Heart right ventricle (tissue), 16 donors: ENCODE results near the gene DSN1. TPM values are rescaled to one million over a fixed set of nuclear protein-coding genes. Genes with fewer than 3 reads are reported as not detected.

Source experiments
- ATAC-seq, 8 donors: fragments of 200-7000 bp; cut with Tn5 transposase; one replicate each; pipeline ENCODE4 v1.9.1; 2020; ENCODE audit warnings: mild to moderate bottlenecking in 8 of 8, moderate library complexity in 8 of 8, moderate number of reproducible peaks in 1 of 8
- DNase-seq, 2 donors: peaks; one replicate each; pipeline ENCODE4 v3.0.0-alpha.2; 2020
- H3K27ac ChIP-seq, 10 donors: fragments of 200-600 bp; sonication (generic) in 2 of 10; one replicate each; pipeline versions ENCODE4 v1.5.0 to v1.8.0; 2020 to 2022; ENCODE audit warnings: mild to moderate bottlenecking in 3 of 10
- H3K27me3 ChIP-seq, 7 donors: fragments of 200-600 bp; one replicate each; pipeline ENCODE4 v1.8.0; 2021 to 2022; ENCODE audit warnings: mild to moderate bottlenecking in 2 of 7
- H3K36me3 ChIP-seq, 9 donors: fragments of 200-600 bp; sonication (generic) in 1 of 9; one replicate each; pipeline versions ENCODE4 v1.5.0 to v1.8.0; 2020 to 2022; ENCODE audit warnings: mild to moderate bottlenecking in 2 of 9
- H3K4me1 ChIP-seq, 9 donors: fragments of 200-600 bp; sonication (generic) in 1 of 9; one replicate each; pipeline versions ENCODE4 v1.5.0 to v1.8.0; 2020 to 2022; ENCODE audit warnings: mild to moderate bottlenecking in 4 of 9
- H3K4me3 ChIP-seq, 10 donors: fragments of 200-600 bp; sonication (generic) in 2 of 10; one replicate each; pipeline versions ENCODE4 v1.5.0 to v1.8.0; 2020 to 2022; ENCODE audit warnings: mild to moderate bottlenecking in 7 of 10, moderate library complexity in 2 of 10
- H3K9me3 ChIP-seq, 11 donors: fragments of 200-600 bp in 10 of 11; sonication (generic) in 2 of 11; one replicate each; pipeline versions ENCODE4 v1.5.0 to v1.8.0; 2013 to 2022; ENCODE audit warnings: mild to moderate bottlenecking in 2 of 11, control low read depth in 1 of 11, moderate library complexity in 1 of 11
- WGBS, 2 donors: extraction: QIAGEN DNeasy Blood & Tissue Kit; methylation state at CpG; one replicate each; pipeline ENCODE4 v1.1.7; 2013; ENCODE audit warnings: inconsistent platforms in 1 of 2; 5-methylcytosine and 5-hydroxymethylcytosine counted together
- intact Hi-C, 10 donors: fragments of 100-400 bp; cut with DNase I; formaldehyde crosslinking; loops; one replicate each; pipeline versions ENCODE4 v1.11.1 to v1.14.2; 2022
- long read RNA-seq, 3 donors: library from polyadenylated mRNA; unstranded; transcript quantifications; one replicate each; pipeline ENCODE4 v2.0.0, GENCODE V29; 2020 to 2021
- polyA plus RNA-seq, 2 donors: library from polyadenylated mRNA; stranded (reverse); fragments of 200-250 nt; gene quantifications; one replicate each; pipeline ENCODE4 v1.2.3, GENCODE V29; 2013
- total RNA-seq, 10 donors: library from RNA; stranded (reverse); fragmentation: NEBNext Ultra II Directional in 3 of 10; extraction: Animal tissue kit (Norgen Biotek cat#: 25700) in 3 of 10; gene quantifications; one replicate each; pipeline versions ENCODE4 v1.2.1 to v1.2.4, GENCODE V29; 2021 to 2023
- TF ChIP-seq, protein P1 (sequence below), 9 donors: fragments of 200-600 bp; sonication (generic) in 2 of 9; IDR thresholded peaks; one replicate each; pipeline versions ENCODE4 v1.5.0 to v1.8.0; 2021 to 2022; ENCODE audit warnings: antibody characterized with exemption in 9 of 9, mild to moderate bottlenecking in 5 of 9, moderate library complexity in 1 of 9
- donor health status: Arrhythmogenic right ventricular cardiomyopathy.
- donor health status: ischemic (EF 13 %, LVEDD 7.1; RV severe dilation, severe dysfunction).
- donor health status: healthy with polysubstance abuse.
- donor health status: DM: no; HTN: yes; CAD: no.
- donor health status: DM: no; HTN: no; CAD: no.
- donor health status: ischemic (EF 25% LVEDD 6.9; RV normal size, moderate dysfunction).
- donor health status: ischemic (EF 25% LVEDD 5.7; RV mildly dilated, moderate dysfunction).
- donor health status: healthy.
- donor health status: DM: yes; HTN: yes; CAD: no.
- donor health status: Ischemic cardiomyopathy.
- donor health status: ischemic (EF 35%, LVEDD 5.7; RV mildly dilated, moderate dysfunction).
- donor health status: nonischemic (EF 11% LVEDD 7.7; RV severe dilation, severe dysfunction).
- donor health status: DM: yes; HTN: yes; CAD: no.
- donor health status: PGD.
- donor health status: ischemic (EF 29% LVEDD 5.4; RV normal size, mild dysfunction).
- donor health status: nonischemic (EF 23%, LVEDD 6.1; RV moderate dilation, normal function).

The DSN1 gene, protein sequence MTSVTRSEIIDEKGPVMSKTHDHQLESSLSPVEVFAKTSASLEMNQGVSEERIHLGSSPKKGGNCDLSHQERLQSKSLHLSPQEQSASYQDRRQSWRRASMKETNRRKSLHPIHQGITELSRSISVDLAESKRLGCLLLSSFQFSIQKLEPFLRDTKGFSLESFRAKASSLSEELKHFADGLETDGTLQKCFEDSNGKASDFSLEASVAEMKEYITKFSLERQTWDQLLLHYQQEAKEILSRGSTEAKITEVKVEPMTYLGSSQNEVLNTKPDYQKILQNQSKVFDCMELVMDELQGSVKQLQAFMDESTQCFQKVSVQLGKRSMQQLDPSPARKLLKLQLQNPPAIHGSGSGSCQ
- total RNA-seq (1 to 10 TPM; 3.2 to 6.0 (median 4.9) TPM), polyA plus RNA-seq (1 to 10 TPM; 4.7 to 5.8 TPM)
- long read RNA-seq, donor 1, transcript DSN1-203 (11 exons, 2,233 nt): major isoform, 5 of 11 reads
- long read RNA-seq, donor 1, partial matches to known transcripts: 0 of 11 reads
- long read RNA-seq, donor 1, other reads (novel, unspliced or antisense): 1 of 11 reads
- long read RNA-seq, donor 2, transcript DSN1-207 (10 exons, 2,129 nt): major isoform, 5 of 10 reads
- long read RNA-seq, donor 2, partial matches to known transcripts: 1 of 10 reads
- long read RNA-seq, donor 2, other reads (novel, unspliced or antisense): 2 of 10 reads
- long read RNA-seq, donor 3, transcript DSN1-207 (10 exons, 2,129 nt): minor isoform, 5 of 22 reads
- long read RNA-seq, donor 3, transcript DSN1-203 (11 exons, 2,233 nt): major isoform, 12 of 22 reads
- long read RNA-seq, donor 3, partial matches to known transcripts: 2 of 22 reads
- long read RNA-seq, donor 3, other reads (novel, unspliced or antisense): 2 of 22 reads

DNA sequence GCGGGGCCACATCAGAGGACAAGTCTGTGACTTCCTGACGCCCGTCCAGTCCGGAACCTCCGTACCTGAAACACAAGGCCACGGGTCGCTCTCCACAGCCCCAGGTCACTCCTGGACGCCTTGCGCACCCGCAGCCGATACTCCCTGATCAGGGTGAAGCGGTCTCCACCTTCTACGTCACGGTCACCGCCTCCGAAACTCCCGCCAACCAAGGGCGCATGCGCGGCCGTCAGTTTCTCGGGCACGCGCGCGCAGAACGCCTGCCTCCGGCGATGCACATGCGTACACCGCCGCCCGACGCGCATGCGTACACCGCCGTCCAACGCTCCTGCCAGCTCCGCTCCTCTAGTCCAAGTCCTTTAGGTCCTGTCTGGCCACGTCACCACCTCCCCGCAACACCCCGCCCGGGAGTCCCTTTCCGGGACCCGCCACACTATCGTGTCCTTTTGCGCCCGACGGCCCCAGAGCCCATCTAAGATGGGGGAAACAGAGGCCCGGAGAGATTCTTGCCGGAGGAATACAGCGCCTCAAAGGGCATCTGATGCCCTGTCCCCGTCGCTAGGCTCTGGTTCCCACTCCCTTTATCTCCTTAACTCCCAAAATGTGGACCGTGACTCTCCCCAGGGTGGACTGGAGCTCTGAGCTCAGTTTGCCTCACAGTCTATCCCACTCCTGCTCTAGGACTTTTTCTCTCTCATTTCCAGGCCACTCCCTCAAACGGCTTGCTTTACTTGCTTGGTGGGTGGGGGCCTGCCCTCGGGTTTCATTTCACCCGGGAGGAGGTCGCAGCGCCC, at the start of gene DSN1:
DSN1 (minus strand) TSS at position 167 of the 794 bp plus-strand sequence. CDS start 2,305 bp downstream, outside the sequence.
- 0% methylated on average over 61 of the region's 61 CpGs for WGBS, 2 donors
- TF ChIP-seq, protein P1, sequence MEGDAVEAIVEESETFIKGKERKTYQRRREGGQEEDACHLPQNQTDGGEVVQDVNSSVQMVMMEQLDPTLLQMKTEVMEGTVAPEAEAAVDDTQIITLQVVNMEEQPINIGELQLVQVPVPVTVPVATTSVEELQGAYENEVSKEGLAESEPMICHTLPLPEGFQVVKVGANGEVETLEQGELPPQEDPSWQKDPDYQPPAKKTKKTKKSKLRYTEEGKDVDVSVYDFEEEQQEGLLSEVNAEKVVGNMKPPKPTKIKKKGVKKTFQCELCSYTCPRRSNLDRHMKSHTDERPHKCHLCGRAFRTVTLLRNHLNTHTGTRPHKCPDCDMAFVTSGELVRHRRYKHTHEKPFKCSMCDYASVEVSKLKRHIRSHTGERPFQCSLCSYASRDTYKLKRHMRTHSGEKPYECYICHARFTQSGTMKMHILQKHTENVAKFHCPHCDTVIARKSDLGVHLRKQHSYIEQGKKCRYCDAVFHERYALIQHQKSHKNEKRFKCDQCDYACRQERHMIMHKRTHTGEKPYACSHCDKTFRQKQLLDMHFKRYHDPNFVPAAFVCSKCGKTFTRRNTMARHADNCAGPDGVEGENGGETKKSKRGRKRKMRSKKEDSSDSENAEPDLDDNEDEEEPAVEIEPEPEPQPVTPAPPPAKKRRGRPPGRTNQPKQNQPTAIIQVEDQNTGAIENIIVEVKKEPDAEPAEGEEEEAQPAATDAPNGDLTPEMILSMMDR (IDR thresholded peaks at IDR 0.05): peak in 1 of 9 donors; percentile 79
- H3K27ac ChIP-seq: peak within 1 kb of the TSS; percentile 89 to 99 (median 94)
- peak; percentile 96 to 99 (median 97) for ATAC-seq
- intact Hi-C loops: loop anchor here in 7 of 10 donors (2.0 to 10.0 kb wide), 3 partner anchors 89 to 166 kb away; partner anchors contain the start of gene RAB5IF (in 1 of the 7)
- H3K4me3 ChIP-seq: peak within 1 kb of the TSS; percentile 49 to 85 (median 78)
- peak; percentile 98 to 100 for DNase-seq
- H3K36me3 ChIP-seq: peaks cover 0 to 9% (median 0%) of the 10 kb centered on the region in 9 donors
- H3K9me3 ChIP-seq: no peaks in the 10 kb centered on the region
- H3K4me1 ChIP-seq: peaks cover 0 to 39% (median 25%) of the 10 kb centered on the region in 9 donors
- no peaks in the 10 kb centered on the region for H3K27me3 ChIP-seq

DNA sequence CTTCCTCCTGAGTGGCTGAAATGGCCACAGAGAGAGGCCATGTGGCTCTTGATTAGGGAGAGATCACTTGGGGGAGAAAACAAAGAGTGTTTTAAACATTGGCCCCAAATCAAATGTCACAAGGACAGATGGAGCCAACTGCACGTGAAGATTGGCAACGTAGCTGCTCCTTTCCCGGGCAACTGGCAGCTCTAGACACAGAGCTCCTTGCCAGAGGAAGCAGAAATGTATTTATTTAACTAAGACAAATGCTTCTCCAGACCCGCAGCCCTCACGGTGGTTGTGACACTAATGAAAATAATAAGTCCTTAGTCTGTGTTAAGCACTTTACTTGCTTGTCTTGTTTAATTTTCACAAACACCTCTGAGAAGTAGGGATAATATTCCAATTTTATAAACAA, 49.6 kb upstream of the DSN1 start:
- Histone ChIP-seq H3K4me3 (no peak overlapping the region), H3K36me3 (peaks cover 0 to 86% (median 19%) of the 10 kb centered on the region in 9 donors), H3K4me1 (peaks cover 0 to 60% (median 37%) of the 10 kb centered on the region in 9 donors), H3K27ac (peak overlapping the region in 5 of 10 donors; percentile 4 to 60 (median 22)), H3K9me3 (no peaks in the 10 kb centered on the region), H3K27me3 (no peaks in the 10 kb centered on the region)
- TF ChIP-seq, protein P1 (IDR thresholded peaks at IDR 0.05): no peak
- ATAC-seq (no peak), DNase-seq (no peak)
- 28 to 30% methylated on average over 5 of the region's 5 CpGs for WGBS, 2 donors
- intact Hi-C loops: loop anchor here in 1 of 10 donors (5.0 kb wide), 1 partner anchor 39 kb away; a partner anchor contains a TSS

DNA sequence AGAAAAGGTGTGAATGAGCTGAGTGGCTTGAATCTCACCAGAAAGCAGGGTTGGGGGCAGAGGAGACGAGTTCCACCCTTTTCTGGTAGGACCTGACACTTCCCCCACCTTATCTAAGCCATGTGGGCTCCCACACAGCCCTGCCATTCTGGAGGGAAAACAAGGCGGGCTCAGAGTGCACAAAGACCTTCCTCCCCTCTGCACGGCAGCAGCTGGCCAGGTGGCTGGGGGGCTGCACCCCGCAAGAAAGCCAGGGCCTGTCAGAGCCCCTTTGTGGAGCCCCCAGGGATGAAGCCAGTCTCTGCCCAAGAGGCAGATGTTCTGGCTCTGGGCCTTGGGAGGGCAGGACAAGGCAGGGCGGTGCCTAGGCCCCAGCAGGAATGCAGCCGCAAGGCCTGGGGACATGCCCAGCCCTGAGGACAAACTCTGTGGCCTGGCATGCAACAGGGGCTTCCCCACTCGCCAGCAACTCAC, 48.4 kb upstream of the DSN1 start:
- TF ChIP-seq, protein P1 (IDR thresholded peaks at IDR 0.05): no peak
- DNase-seq (no peak), ATAC-seq (peak; percentile 45 to 83 (median 70))
- Histone ChIP-seq H3K4me1 (peaks cover 0 to 49% (median 29%) of the 10 kb centered on the region in 9 donors), H3K27ac (peak overlapping the region in 5 of 10 donors; percentile 4 to 60 (median 28)), H3K36me3 (peaks cover 0 to 86% (median 19%) of the 10 kb centered on the region in 9 donors), H3K27me3 (no peaks in the 10 kb centered on the region), H3K9me3 (no peaks in the 10 kb centered on the region), H3K4me3 (no peak overlapping the region)
- 58 to 66% methylated on average over 7 of the region's 7 CpGs for WGBS, 2 donors
- intact Hi-C loops: loop anchor here in 1 of 10 donors (5.0 kb wide), 1 partner anchor 40 kb away; a partner anchor contains a TSS
